Measurements from ENCODE around the gene DISP2.

The DISP2 gene

GRCh38 chr15:40344631-40345120 lies 13.3 kb upstream of the DISP2 start:
- DNase-seq, result no peak

- no peak for DNase-seq
Measured at GRCh38 chr15:40345225-40345866, 12.7 kb upstream of the DISP2 start.

GRCh38 chr15:40345867-40346578 lies 12.0 kb upstream of the DISP2 start:
- no peak for DNase-seq

GRCh38 chr15:40346579-40347558 lies 11.2 kb upstream of the DISP2 start:
- DNase-seq, result no peak

- no peak for DNase-seq
Measured at GRCh38 chr15:40347559-40348473, 10.2 kb upstream of the DISP2 start.

GRCh38 chr15:40348474-40348870 lies 9.5 kb upstream of the DISP2 start:
- no peak for DNase-seq

GRCh38 chr15:40349163-40349562 lies 8.9 kb upstream of the DISP2 start:
- no peak for DNase-seq

- DNase-seq, result no peak
Measured at GRCh38 chr15:40352281-40352901, 5.6 kb upstream of the DISP2 start.

GRCh38 chr15:40353697-40354096 lies 4.3 kb upstream of the DISP2 start:
- DNase-seq, result no peak

- no peak for DNase-seq
Measured at GRCh38 chr15:40354408-40355171, 3.4 kb upstream of the DISP2 start.

GRCh38 chr15:40355976-40356585 lies 1.9 kb upstream of the DISP2 start:
- no peak for DNase-seq

- no peak for DNase-seq
Measured at GRCh38 chr15:40357246-40357645, 773 bp upstream of the DISP2 start.

- no peak for DNase-seq
Measured at GRCh38 chr15:40358471-40359353, 693 bp downstream of the DISP2 start.

- no peak for DNase-seq
Measured at GRCh38 chr15:40360015-40360414, 2.0 kb downstream of the DISP2 start.

GRCh38 chr15:40361640-40362039 lies 3.6 kb downstream of the DISP2 start:
- DNase-seq, result no peak

GRCh38 chr15:40363611-40364010 lies 5.6 kb downstream of the DISP2 start:
- no peak for DNase-seq

- DNase-seq, result no peak
Measured at GRCh38 chr15:40364251-40364650, 6.2 kb downstream of the DISP2 start.

GRCh38 chr15:40365016-40365415 lies 7.0 kb downstream of the DISP2 start:
- no peak for DNase-seq

Data from NCI-H187 (cell line).